MCF 10A (cell line): ENCODE results near the gene BAZ2B. TPM values are rescaled to one million over a fixed set of nuclear protein-coding genes. Genes with fewer than 3 reads are reported as not detected.

ENCODE experiments used
- BruUV-seq: library from RNA; stranded (reverse); fragments of 400-500 nt; replicated peaks from 2 replicates; lab custom pipeline; 2021; lab: Mats Ljungman, UMichigan
- CTCF ChIA-PET: fragments of 300-600 bp; sonication (Branson Sonifier 250); formaldehyde crosslinking; extraction: SDS; loops from one replicate; lab custom pipeline; 2021; ENCODE audit warnings: antibody characterized with exemption, inconsistent platforms; lab: Yijun Ruan, JAX
- POLR2A ChIA-PET: fragments of 300-600, 350-650 bp; sonication (Branson Sonifier 250); formaldehyde crosslinking; extraction: SDS; loops from one replicate; lab custom pipeline; 2020; ENCODE audit warnings: antibody characterized with exemption, inconsistent platforms; lab: Yijun Ruan, JAX
- DNase-seq: peaks from one replicate; pipeline ENCODE4 v3.0.0-alpha.2; 2018; ENCODE audit not compliant: unreplicated experiment
- H3K27ac Mint-ChIP-seq: one replicate; pipeline ENCODE4 v1.8.0; 2022; ENCODE audit warnings: mild to moderate bottlenecking, low read depth, mixed read lengths; ENCODE audit not compliant: unreplicated experiment
- H3K27me3 Mint-ChIP-seq: one replicate; pipeline ENCODE4 v1.8.0; 2022; ENCODE audit warnings: mixed read lengths; ENCODE audit not compliant: insufficient read depth, unreplicated experiment
- H3K36me3 Mint-ChIP-seq: one replicate; pipeline ENCODE4 v1.8.0; 2022; ENCODE audit warnings: mild to moderate bottlenecking, moderate library complexity, mixed read lengths; ENCODE audit not compliant: insufficient read depth, unreplicated experiment
- H3K4me1 Mint-ChIP-seq: one replicate; pipeline ENCODE4 v1.8.0; 2022; ENCODE audit warnings: mixed read lengths; ENCODE audit not compliant: insufficient read depth, unreplicated experiment
- H3K4me3 Mint-ChIP-seq: one replicate; pipeline ENCODE4 v1.8.0; 2022; ENCODE audit warnings: mild to moderate bottlenecking, moderate library complexity, mixed read lengths; ENCODE audit not compliant: unreplicated experiment
- H3K9me3 Mint-ChIP-seq: one replicate; pipeline ENCODE4 v1.8.0; 2022; ENCODE audit warnings: mixed read lengths; ENCODE audit not compliant: unreplicated experiment
- intact Hi-C: fragments of 100-400 bp; cut with micrococcal nuclease; formaldehyde crosslinking; loops from 2 replicates; pipeline ENCODE4 v1.14.1; 2022
- total RNA-seq: library from RNA; stranded (reverse); gene quantifications from 2 replicates; pipeline ENCODE4 v1.2.3, GENCODE V29; 2022
- TF ChIP-seq, protein P1 (sequence below): fragments of 200-600 bp; IDR thresholded peaks from one replicate; pipeline ENCODE4 v1.8.0; 2022; ENCODE audit warnings: antibody characterized with exemption, mild to moderate bottlenecking; ENCODE audit not compliant: unreplicated experiment

BAZ2B gene
- total RNA-seq, 1 experiment from 2014 or later = 51.8 TPM

DNA sequence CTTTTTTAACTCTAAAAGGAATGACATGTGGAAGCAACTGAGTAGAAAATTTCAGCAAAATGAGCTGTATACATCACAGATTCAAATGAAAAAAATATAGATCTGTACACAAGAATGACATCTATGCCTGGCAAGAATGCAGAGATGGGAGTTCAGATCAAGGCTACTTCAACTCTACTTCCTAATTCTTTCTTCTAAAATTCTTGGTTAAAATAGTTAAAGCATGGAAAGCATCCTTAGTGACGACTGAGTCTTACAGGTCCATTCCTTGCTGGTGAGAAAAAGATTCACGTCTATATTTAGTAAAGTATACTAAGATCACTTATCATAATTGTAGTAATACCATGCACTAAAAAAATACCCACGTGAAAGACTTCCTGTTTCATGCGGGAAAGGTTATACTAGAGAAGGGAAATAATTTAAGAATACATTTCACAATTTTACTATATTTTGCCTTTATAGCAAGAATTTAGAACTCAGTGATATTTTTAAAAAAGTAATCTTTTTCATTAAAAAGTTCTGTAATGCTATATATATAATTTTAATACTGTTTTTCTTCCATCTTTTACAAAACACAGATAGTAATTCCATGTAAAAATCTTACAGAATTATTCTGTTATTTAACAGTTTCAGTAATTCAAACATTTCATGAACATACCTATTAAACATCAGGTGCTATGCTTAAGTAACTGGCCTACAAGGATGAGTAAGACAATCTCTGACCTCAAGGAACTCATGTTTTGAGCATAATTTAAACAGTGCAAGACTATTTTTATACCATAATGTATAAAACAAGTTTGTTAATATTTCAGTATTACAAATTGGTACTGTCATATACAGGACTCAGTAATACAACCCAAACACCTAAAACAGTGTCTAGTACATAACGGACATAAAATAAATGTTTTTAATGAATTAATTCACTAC lies 159.6 kb downstream of the BAZ2B start:
- Mint-ChIP-seq H3K27me3 (no peaks in the 10 kb centered on the region), H3K4me1 (peaks cover 6% of the 10 kb centered on the region), H3K36me3 (peaks cover 29% of the 10 kb centered on the region), H3K27ac (no peak overlapping the region), H3K9me3 (no peaks in the 10 kb centered on the region), H3K4me3 (no peak overlapping the region)
- no TSS peak for BruUV-seq
- intact Hi-C loops = no loop called here
- TF ChIP-seq, protein P1, sequence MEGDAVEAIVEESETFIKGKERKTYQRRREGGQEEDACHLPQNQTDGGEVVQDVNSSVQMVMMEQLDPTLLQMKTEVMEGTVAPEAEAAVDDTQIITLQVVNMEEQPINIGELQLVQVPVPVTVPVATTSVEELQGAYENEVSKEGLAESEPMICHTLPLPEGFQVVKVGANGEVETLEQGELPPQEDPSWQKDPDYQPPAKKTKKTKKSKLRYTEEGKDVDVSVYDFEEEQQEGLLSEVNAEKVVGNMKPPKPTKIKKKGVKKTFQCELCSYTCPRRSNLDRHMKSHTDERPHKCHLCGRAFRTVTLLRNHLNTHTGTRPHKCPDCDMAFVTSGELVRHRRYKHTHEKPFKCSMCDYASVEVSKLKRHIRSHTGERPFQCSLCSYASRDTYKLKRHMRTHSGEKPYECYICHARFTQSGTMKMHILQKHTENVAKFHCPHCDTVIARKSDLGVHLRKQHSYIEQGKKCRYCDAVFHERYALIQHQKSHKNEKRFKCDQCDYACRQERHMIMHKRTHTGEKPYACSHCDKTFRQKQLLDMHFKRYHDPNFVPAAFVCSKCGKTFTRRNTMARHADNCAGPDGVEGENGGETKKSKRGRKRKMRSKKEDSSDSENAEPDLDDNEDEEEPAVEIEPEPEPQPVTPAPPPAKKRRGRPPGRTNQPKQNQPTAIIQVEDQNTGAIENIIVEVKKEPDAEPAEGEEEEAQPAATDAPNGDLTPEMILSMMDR = no peak
- ChIA-PET POLR2A (interaction anchor here (1.5 kb wide), 1 partner anchor 255 kb away, joined by 4 read pairs; the partner anchor contains the start of gene MARCHF7), CTCF (no interaction called here)
- no peak for DNase-seq

DNA sequence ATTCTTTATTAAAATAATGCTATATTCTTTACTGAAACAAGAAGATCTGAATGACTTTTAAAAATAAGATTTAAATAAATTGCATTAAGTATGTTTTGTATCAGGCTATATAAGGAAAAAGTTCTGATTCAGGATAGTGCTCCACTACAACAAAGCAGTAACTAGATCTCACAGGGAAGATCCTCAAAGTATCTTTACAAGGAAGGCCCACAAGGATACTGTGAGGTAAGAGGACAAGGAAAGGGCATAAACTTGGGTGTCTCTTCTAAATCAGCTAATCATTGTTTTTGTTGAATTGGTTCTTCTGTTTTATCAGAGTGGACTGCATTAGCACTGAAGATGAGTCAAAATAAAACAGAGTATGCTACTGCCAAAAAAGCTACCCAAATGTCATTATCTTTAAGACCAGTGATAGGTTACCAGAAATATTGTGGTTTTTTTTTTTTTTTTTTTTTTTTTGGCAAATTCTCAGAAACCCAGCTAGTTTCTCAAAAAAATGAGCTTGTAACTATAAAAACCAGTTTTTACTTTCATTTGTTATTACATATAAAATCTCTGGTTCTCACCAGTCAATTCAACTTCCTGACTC lies 160.9 kb downstream of the BAZ2B start:
- ChIA-PET POLR2A (interaction anchor here (1.4 to 1.5 kb wide), 4 partner anchors 12 to 257 kb away, joined by 3 to 4 read pairs (median 4); partner anchors contain the start of gene MARCHF7), CTCF (interaction anchor here (0.6 to 1.0 kb wide), 3 partner anchors 18 to 381 kb away, joined by 3 to 6 read pairs (median 3); no protein-coding TSS in a partner anchor)
- Mint-ChIP-seq H3K9me3 (no peaks in the 10 kb centered on the region), H3K27me3 (no peaks in the 10 kb centered on the region), H3K4me3 (no peak overlapping the region), H3K4me1 (peaks cover 6% of the 10 kb centered on the region), H3K27ac (no peak overlapping the region), H3K36me3 (peaks cover 30% of the 10 kb centered on the region)
- DNase-seq = no peak
- no TSS peak for BruUV-seq
- intact Hi-C loops = no loop called here
- TF ChIP-seq, protein P1 = no peak

- no peaks in the 10 kb centered on the region for H3K9me3 Mint-ChIP-seq
- intact Hi-C loops = no loop called here
Measured at GRCh38 chr2:159454185-159454584, 162.2 kb downstream of the BAZ2B start.

More at GRCh38 chr2:159454185-159454584, 162.2 kb downstream of the BAZ2B start:
- no TSS peak for BruUV-seq
- TF ChIP-seq, protein P1 = no peak
- Mint-ChIP-seq H3K4me3 (no peak overlapping the region), H3K27me3 (no peaks in the 10 kb centered on the region), H3K4me1 (peaks cover 6% of the 10 kb centered on the region), H3K36me3 (peaks cover 36% of the 10 kb centered on the region), H3K27ac (no peak overlapping the region)
- ChIA-PET CTCF (no interaction called here), POLR2A (interaction anchor here (0.7 to 1.5 kb wide), 4 partner anchors 13 to 258 kb away, joined by 3 to 4 read pairs (median 3); partner anchors contain the start of gene MARCHF7)
- DNase-seq = peak; percentile 21
